DND-41 (cell line): Measurements from ENCODE around the gene NT5C1B.

Experiments used
- ATAC-seq: fragments of 200-7000 bp; cut with Tn5 transposase; 3 replicates; pipeline ENCODE4 v1.9.1; 2021; ENCODE audit warnings: low read depth; ENCODE audit not compliant: insufficient read depth
- DNase-seq: peaks from one replicate; pipeline ENCODE4 v3.0.0-alpha.2; 2020
- H2AFZ ChIP-seq: 2 replicates; pipeline ENCODE4 v1.6.0; 2012; ENCODE audit warnings: low read depth, low read length
- H3K27ac ChIP-seq: 2 replicates; pipeline ENCODE4 v1.5.1; 2012; ENCODE audit warnings: low read length, inconsistent platforms
- H3K27me3 ChIP-seq: fragments of 200-600 bp; sonication (generic); 2 replicates; pipeline ENCODE4 v1.6.0; 2012; ENCODE audit warnings: low read length, mild to moderate bottlenecking, inconsistent platforms; ENCODE audit not compliant: insufficient read depth, poor library complexity
- H3K36me3 ChIP-seq: 2 replicates; pipeline ENCODE4 v1.5.1; 2012; ENCODE audit warnings: low read length, inconsistent platforms; ENCODE audit not compliant: insufficient read depth
- H3K4me1 ChIP-seq: 2 replicates; pipeline ENCODE4 v1.5.1; 2012; ENCODE audit warnings: mild to moderate bottlenecking, low read length; ENCODE audit not compliant: insufficient read depth
- H3K4me2 ChIP-seq: 2 replicates; pipeline ENCODE4 v1.6.0; 2012; ENCODE audit warnings: mild to moderate bottlenecking, moderate library complexity, low read length, inconsistent platforms; ENCODE audit not compliant: insufficient read depth
- H3K4me3 ChIP-seq, 2 experiments: fragments of 200-600 bp in 1 of 2; shearing (Covaris generic) in 1 of 2; 2 replicates each; pipeline ENCODE4 v1.5.1; 2012 to 2016; ENCODE audit warnings: inconsistent platforms in 2 of 2, low read length in 2 of 2, mild to moderate bottlenecking in 2 of 2, low read depth in 1 of 2, moderate library complexity in 1 of 2
- H3K79me2 ChIP-seq: 2 replicates; pipeline ENCODE4 v1.6.0; 2012; ENCODE audit warnings: low read length, inconsistent platforms; ENCODE audit not compliant: insufficient read depth
- H3K9ac ChIP-seq: 2 replicates; pipeline ENCODE4 v1.6.0; 2012; ENCODE audit warnings: low read depth, mild to moderate bottlenecking, inconsistent platforms, low read length, moderate library complexity
- H3K9me3 ChIP-seq: 2 replicates; pipeline ENCODE4 v1.5.1; 2012; ENCODE audit warnings: low read length, moderate library complexity, mild to moderate bottlenecking, inconsistent platforms; ENCODE audit not compliant: insufficient read depth, severe bottlenecking
- H4K20me1 ChIP-seq: 2 replicates; pipeline ENCODE4 v1.6.0; 2012; ENCODE audit warnings: low read length; ENCODE audit not compliant: insufficient read depth
- CTCF ChIP-seq: IDR thresholded peaks from 2 replicates; pipeline ENCODE4 v1.5.1; 2012; ENCODE audit warnings: borderline replicate concordance, low read length, moderate library complexity, mild to moderate bottlenecking; ENCODE audit not compliant: poor library complexity, severe bottlenecking; ENCODE audit errors: extremely low read depth
- EZH2 ChIP-seq: IDR thresholded peaks from 3 replicates; pipeline ENCODE4 v1.6.1; 2012; ENCODE audit warnings: borderline replicate concordance, low read depth, mild to moderate bottlenecking, moderate library complexity, low read length, inconsistent platforms; ENCODE audit not compliant: severe bottlenecking

The NT5C1B gene

GRCh38 chr2:18560797-18561085 is 28.6 kb downstream of the NT5C1B start:
- Histone ChIP-seq H4K20me1 (0 out of 2 replicates have a peak, but pooled peaks cover 2% of the 10 kb centered on the region), H3K4me3 (peak overlapping the region; percentile 59 to 66; a peak in 3 of 4 replicates), H3K79me2 (peaks cover 22% of the 10 kb centered on the region), H3K4me1 (peaks cover 28% of the 10 kb centered on the region), H3K9me3 (no peaks in the 10 kb centered on the region), H3K27me3 (no peaks in the 10 kb centered on the region), H3K27ac (peak overlapping the region; percentile 45), H2AFZ (peak overlapping the region; percentile 76), H3K9ac (peak overlapping the region; percentile 95), H3K4me2 (peak overlapping the region; percentile 61), H3K36me3 (peaks cover 6% of the 10 kb centered on the region; the same call in 1 of the 2 replicates)
- DNase-seq = no peak
- ATAC-seq = no peak
- no peak for TF ChIP-seq CTCF
- no peak for TF ChIP-seq EZH2

DNA sequence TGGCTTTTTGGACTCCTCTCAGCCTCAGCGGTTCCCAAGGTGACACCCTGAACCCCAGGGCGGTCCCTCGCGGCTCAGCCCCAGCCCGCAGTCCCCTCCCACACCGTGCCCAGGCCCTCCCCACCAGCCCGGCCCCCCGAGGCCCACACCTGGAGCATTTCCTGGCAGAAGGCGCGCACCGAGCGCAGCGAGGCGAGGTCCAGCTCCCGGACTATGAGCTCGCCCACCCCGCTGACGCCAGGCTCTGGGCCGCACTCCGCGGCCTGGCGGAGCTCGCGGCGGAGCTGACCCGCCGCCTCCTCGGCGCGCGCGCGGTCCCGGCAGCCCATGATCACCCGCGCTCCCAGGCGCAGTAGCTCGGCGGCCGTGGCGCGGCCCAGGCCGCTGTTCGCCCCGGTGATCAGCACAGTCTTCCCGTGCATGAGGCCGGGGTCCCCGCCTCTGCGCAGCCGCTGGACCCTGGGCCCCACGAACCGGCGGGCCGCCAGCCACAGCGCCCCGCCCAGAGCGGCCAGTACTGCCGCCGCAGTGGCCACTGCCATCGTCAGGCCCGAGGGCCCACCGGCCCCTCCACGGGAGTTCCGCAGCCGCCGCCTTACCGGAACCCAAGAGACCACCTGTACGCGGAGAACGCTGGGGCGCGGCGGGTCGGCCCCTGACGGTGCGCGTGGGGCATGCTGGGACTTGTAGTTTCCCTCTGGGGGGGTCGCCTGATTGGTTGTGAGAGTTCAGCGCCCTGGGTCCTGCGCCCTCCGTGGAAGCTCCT is 29.2 kb downstream of the NT5C1B start, which contains the start of gene RDH14:
Gene RDH14 (minus strand): TSS at position 623 of the 766 bp plus-strand sequence. CDS start 81 bp downstream, at position 542.
- peaks cover 28% of the 10 kb centered on the region for H3K4me1 ChIP-seq

DNA sequence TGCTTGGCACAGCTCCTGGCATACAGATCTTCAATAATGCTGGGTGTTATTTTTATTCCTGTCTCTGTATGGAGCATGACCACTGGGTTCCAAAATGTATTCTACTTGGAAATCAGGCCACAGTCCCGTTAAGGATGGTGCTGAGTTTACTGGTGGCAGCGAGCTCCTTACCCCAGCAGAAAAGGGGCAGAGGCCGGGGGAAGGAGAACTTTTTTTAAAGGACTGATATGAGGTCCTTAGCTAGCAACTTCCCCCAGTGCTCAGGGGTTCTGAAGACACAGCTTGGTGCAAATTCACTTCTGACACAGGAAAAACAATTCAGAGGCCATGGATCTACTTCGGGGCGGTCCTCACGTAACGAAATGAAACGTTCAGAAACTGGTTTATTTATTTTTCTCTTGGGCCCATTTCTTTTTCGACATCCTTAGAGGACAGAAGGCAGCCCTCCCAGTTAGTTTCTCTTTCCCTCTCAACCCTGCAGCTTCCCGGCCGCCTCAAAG is 29.8 kb downstream of the NT5C1B start:
- H2AFZ ChIP-seq = peak overlapping the region; percentile 76

More for the DNA sequence above, 29.2 kb downstream of the NT5C1B start, which contains the start of gene RDH14:
- TF ChIP-seq CTCF (no peak), EZH2 (no peak)
- H2AFZ ChIP-seq = peak within 1 kb of the TSS; percentile 76
- H3K9me3 ChIP-seq = no peaks in the 10 kb centered on the region
- peak within 1 kb of the TSS; percentile 59 to 66 for H3K4me3 ChIP-seq
- H3K9ac ChIP-seq = peak within 1 kb of the TSS; percentile 95
- H3K4me2 ChIP-seq = peak within 1 kb of the TSS; percentile 61
- DNase-seq = peak; percentile 93
- H3K36me3 ChIP-seq = peaks cover 11% of the 10 kb centered on the region; the same call in 1 of the 2 replicates
- 0 out of 2 replicates have a peak, but pooled peaks cover 2% of the 10 kb centered on the region for H4K20me1 ChIP-seq
- peak; percentile 91 for ATAC-seq
- no peaks in the 10 kb centered on the region for H3K27me3 ChIP-seq
- H3K27ac ChIP-seq = peak within 1 kb of the TSS; percentile 83
- H3K79me2 ChIP-seq = peaks cover 22% of the 10 kb centered on the region

More for the DNA sequence above, 29.8 kb downstream of the NT5C1B start:
- DNase-seq = no peak
- ATAC-seq = peak; percentile 1; the same call in 1 of the 3 replicates
- H3K4me2 ChIP-seq = peak overlapping the region; percentile 61
- H3K79me2 ChIP-seq = peaks cover 22% of the 10 kb centered on the region
- H4K20me1 ChIP-seq = 0 out of 2 replicates have a peak, but pooled peaks cover 2% of the 10 kb centered on the region
- H3K27me3 ChIP-seq = no peaks in the 10 kb centered on the region
- peak overlapping the region; percentile 95 for H3K9ac ChIP-seq
- H3K36me3 ChIP-seq = peaks cover 14% of the 10 kb centered on the region; the same call in 1 of the 2 replicates
- peak overlapping the region; percentile 59 to 66; a peak in 3 of 4 replicates for H3K4me3 ChIP-seq
- no peak for TF ChIP-seq EZH2
- TF ChIP-seq CTCF = no peak
- H3K4me1 ChIP-seq = peaks cover 28% of the 10 kb centered on the region
- no peaks in the 10 kb centered on the region for H3K9me3 ChIP-seq
- H3K27ac ChIP-seq = peak overlapping the region; percentile 83
